ENCODE measurements around the gene ST6GAL1. TPM values are rescaled to one million over a fixed set of nuclear protein-coding genes. Genes with fewer than 3 reads are reported as not detected.

Gene ST6GAL1
- total and polyA plus RNA-seq, 2 of the 13 experiments (the other 11 are each of a cell fraction or from before 2014, with no cell fraction given): 79.9 to 164 TPM

DNA sequence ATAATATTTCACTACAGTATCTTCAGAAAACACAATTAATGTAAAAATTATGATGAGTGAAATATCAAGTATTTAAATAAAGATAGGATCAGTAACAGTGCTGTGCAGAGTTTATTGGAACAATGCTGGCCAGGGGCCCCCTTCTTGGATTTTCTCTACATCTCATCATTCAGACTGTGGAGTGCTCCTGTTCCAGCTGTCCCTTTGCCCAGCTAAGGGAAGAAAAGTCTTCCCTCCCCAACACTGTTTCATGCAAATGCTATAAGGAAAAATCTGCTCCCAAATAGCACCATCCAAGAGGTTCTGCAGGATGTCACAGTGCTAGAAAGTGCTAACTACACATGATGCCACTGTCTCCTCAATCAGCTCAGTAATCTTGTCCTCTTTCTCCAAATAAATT is 144.5 kb downstream of the ST6GAL1 start:
- Histone ChIP-seq H4K20me1 (ENCODE audit: insufficient read depth, low read length) (peaks cover 7% of the 10 kb centered on the region), H3K79me2 (ENCODE audit: insufficient read depth, low read length) (peaks cover 4% of the 10 kb centered on the region), H3K9ac (ENCODE audit: insufficient read depth, low read depth, low read length) (no peak overlapping the region), H3K4me1 (ENCODE audit: insufficient read depth, low read length) (peaks cover 33% of the 10 kb centered on the region), H3K36me3 (replicated peaks in 1 of 2; ENCODE audit: control insufficient read depth in 1 of 2, insufficient read depth in 2 of 2, low read length in 2 of 2) (peaks cover 46 to 72% of the 10 kb centered on the region in 2 experiments), H3K27me3 (ENCODE audit: control insufficient read depth in 1 of 2, insufficient read depth in 2 of 2, low read length in 2 of 2) (no peaks in the 10 kb centered on the region), H3K9me3 (ENCODE audit: low read length) (no peaks in the 10 kb centered on the region), H3K4me2 (ENCODE audit: low read depth, low read length) (no peak overlapping the region), H3K4me3 (replicated peaks in 1 of 3; ENCODE audit: insufficient read depth in 1 of 3, low read depth in 2 of 3, low read length in 3 of 3) (no peak overlapping the region), H2AFZ (ENCODE audit: low read length) (no peak overlapping the region), H3K27ac (ENCODE audit: extremely low read length, insufficient read depth, low read length) (no peak overlapping the region)
- CTCF ChIA-PET (ENCODE audit: low intra/inter-chr PET ratio, low total read pairs): no interaction called here
- TF ChIP-seq ATF7 (IDR thresholded peaks at IDR 0.05): no peak
- TF ChIP-seq ATF7 (CRISPR knock-in tag; IDR thresholded peaks at IDR 0.05): no peak
- no peak for TF ChIP-seq GTF3A (CRISPR knock-in tag; conservative IDR thresholded peaks at IDR 0.05)
- TF ChIP-seq ZNF547 (CRISPR knock-in tag; IDR thresholded peaks at IDR 0.05): no peak
- TF ChIP-seq NFKB2 (CRISPR knock-in tag; IDR thresholded peaks at IDR 0.05; ENCODE audit: borderline replicate concordance): no peak
- no peak for TF ChIP-seq GFI1 (CRISPR knock-in tag; IDR thresholded peaks at IDR 0.05; ENCODE audit: borderline replicate concordance)
- no peak for TF ChIP-seq PHF5A (CRISPR knock-in tag; IDR thresholded peaks at IDR 0.05; ENCODE audit: low read depth, unreplicated experiment)
- TF ChIP-seq, protein P1, sequence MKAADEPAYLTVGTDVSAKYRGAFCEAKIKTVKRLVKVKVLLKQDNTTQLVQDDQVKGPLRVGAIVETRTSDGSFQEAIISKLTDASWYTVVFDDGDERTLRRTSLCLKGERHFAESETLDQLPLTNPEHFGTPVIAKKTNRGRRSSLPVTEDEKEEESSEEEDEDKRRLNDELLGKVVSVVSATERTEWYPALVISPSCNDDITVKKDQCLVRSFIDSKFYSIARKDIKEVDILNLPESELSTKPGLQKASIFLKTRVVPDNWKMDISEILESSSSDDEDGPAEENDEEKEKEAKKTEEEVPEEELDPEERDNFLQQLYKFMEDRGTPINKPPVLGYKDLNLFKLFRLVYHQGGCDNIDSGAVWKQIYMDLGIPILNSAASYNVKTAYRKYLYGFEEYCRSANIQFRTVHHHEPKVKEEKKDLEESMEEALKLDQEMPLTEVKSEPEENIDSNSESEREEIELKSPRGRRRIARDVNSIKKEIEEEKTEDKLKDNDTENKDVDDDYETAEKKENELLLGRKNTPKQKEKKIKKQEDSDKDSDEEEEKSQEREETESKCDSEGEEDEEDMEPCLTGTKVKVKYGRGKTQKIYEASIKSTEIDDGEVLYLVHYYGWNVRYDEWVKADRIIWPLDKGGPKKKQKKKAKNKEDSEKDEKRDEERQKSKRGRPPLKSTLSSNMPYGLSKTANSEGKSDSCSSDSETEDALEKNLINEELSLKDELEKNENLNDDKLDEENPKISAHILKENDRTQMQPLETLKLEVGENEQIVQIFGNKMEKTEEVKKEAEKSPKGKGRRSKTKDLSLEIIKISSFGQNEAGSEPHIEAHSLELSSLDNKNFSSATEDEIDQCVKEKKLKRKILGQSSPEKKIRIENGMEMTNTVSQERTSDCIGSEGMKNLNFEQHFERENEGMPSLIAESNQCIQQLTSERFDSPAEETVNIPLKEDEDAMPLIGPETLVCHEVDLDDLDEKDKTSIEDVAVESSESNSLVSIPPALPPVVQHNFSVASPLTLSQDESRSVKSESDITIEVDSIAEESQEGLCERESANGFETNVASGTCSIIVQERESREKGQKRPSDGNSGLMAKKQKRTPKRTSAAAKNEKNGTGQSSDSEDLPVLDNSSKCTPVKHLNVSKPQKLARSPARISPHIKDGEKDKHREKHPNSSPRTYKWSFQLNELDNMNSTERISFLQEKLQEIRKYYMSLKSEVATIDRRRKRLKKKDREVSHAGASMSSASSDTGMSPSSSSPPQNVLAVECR (CRISPR knock-in tag; IDR thresholded peaks at IDR 0.05; ENCODE audit: borderline replicate concordance): no peak
- TF ChIP-seq ZNF549 (CRISPR knock-in tag; IDR thresholded peaks at IDR 0.05): no peak
- TF ChIP-seq ZSCAN30 (CRISPR knock-in tag; IDR thresholded peaks at IDR 0.05): no peak
- TF ChIP-seq, protein P2, sequence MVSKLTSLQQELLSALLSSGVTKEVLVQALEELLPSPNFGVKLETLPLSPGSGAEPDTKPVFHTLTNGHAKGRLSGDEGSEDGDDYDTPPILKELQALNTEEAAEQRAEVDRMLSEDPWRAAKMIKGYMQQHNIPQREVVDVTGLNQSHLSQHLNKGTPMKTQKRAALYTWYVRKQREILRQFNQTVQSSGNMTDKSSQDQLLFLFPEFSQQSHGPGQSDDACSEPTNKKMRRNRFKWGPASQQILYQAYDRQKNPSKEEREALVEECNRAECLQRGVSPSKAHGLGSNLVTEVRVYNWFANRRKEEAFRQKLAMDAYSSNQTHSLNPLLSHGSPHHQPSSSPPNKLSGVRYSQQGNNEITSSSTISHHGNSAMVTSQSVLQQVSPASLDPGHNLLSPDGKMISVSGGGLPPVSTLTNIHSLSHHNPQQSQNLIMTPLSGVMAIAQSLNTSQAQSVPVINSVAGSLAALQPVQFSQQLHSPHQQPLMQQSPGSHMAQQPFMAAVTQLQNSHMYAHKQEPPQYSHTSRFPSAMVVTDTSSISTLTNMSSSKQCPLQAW (CRISPR knock-in tag; IDR thresholded peaks at IDR 0.05): no peak
- no peak for TF ChIP-seq HCFC1 (IDR thresholded peaks at IDR 0.05; ENCODE audit: low read depth, low read length)
- TF ChIP-seq ZNF775 (CRISPR knock-in tag; IDR thresholded peaks at IDR 0.05; ENCODE audit: borderline replicate concordance): no peak
- TF ChIP-seq ZNF260 (CRISPR knock-in tag; IDR thresholded peaks at IDR 0.05; ENCODE audit: borderline replicate concordance, low read depth): no peak
- no peak for TF ChIP-seq ZNF616 (CRISPR knock-in tag; IDR thresholded peaks at IDR 0.05; ENCODE audit: low read depth)
- no peak for TF ChIP-seq ZEB1 (IDR thresholded peaks at IDR 0.05; ENCODE audit: insufficient replicate concordance, low read depth)
- TF ChIP-seq MTF2 (CRISPR knock-in tag; IDR thresholded peaks at IDR 0.05; ENCODE audit: borderline replicate concordance): no peak
- no peak for TF ChIP-seq ZNF446 (CRISPR knock-in tag; IDR thresholded peaks at IDR 0.05)
- TF ChIP-seq KLF15 (CRISPR knock-in tag; IDR thresholded peaks at IDR 0.05; ENCODE audit: borderline replicate concordance): no peak
- TF ChIP-seq ZNF816 (CRISPR knock-in tag; IDR thresholded peaks at IDR 0.05; ENCODE audit: borderline replicate concordance): no peak
- POLR2A ChIA-PET: no interaction called here
- no peak for FAIRE-seq
- no TSS peak for BruUV-seq (replicated peaks)
- no peak for DNase-seq (ENCODE audit: low spot score)
- intact Hi-C loops (cut with micrococcal nuclease; ENCODE audit: unreplicated experiment) (no loop called here), in situ Hi-C loops (cut with HindIII; ENCODE audit: extremely low pct_ligation_motif_present, low pct_unique_long_range_greater_than_20kb) (no loop called here)
- ATAC-seq: no peak

Data from HepG2 (cell line).